Measurements from ENCODE around the gene UNC45B. TPM values are rescaled to one million over a fixed set of nuclear protein-coding genes. Genes with fewer than 3 reads are reported as not detected.

The UNC45B gene
- total RNA-seq, 1 experiment from 2014 or later: 0.22 TPM

DNA sequence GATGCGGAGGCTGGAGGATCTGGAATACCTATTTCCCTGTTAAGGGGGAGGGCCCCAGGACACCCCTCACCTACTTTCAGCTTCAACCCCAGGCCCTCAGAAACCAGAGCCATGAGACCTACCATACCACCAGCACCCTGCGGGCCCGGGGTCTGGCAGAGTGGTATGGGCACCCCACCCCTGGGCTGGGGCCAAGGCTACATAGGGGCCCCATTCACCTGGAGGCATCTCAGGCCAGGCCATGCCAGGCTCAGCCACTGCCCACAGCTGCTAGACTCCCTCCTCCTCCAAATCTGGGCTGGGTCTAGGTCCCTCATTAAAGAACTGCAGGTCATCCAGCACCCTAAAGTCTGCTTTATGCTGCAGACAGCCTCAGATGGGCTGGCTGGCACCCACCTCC is 17.2 kb upstream of the UNC45B start:
- no peak overlapping the region for H4K8ac ChIP-seq (replicated peaks; ENCODE audit: insufficient read length, low read depth, low read length)
- H3K9me3 ChIP-seq (ENCODE audit: control insufficient read depth, low read depth, low read length): no peaks in the 10 kb centered on the region
- H3K23me2 ChIP-seq (ENCODE audit: insufficient read length, low read depth, low read length, poor library complexity, severe bottlenecking): no peaks in the 10 kb centered on the region
- WGBS (ENCODE audit: extremely low coverage, insufficient read length, low lambda C conversion rate): no CpG with 5 or more reads among the region's 3 CpGs
- H2BK5ac ChIP-seq (ENCODE audit: insufficient read length, low read length): no peak overlapping the region
- no peak overlapping the region for H2BK20ac ChIP-seq (ENCODE audit: low read depth, low read length, poor library complexity, severe bottlenecking)
- Mint-ChIP-seq H3K27me3 (ENCODE audit: low read depth) (peaks cover 7% of the 10 kb centered on the region), H3K4me1 (no peaks in the 10 kb centered on the region), H3K27ac (0 out of 7 replicates have a peak overlapping the region, but pooled peaks of 1 of the 3 experiments have one; percentile 48), H3K36me3 (ENCODE audit: insufficient read depth in 1 of 3, low read depth in 3 of 3) (peaks cover 39 to 54% (median 43%) of the 10 kb centered on the region in 3 experiments), H3K9me3 (no peaks in the 10 kb centered on the region; a peak in 1 of 5 replicates), H3K4me3 (no peak overlapping the region)
- H3K79me1 ChIP-seq (ENCODE audit: insufficient read depth, low read depth, low read length, poor library complexity, severe bottlenecking): no peaks in the 10 kb centered on the region
- H3K4me1 ChIP-seq (ENCODE audit: insufficient read depth, low read length): no peaks in the 10 kb centered on the region
- no peak overlapping the region for H2AK5ac ChIP-seq (ENCODE audit: insufficient read length, low read length)
- no peak for DNase-seq
- H4K91ac ChIP-seq (ENCODE audit: insufficient read length, low read depth, low read length): no peak overlapping the region
- TF ChIP-seq, protein P1, sequence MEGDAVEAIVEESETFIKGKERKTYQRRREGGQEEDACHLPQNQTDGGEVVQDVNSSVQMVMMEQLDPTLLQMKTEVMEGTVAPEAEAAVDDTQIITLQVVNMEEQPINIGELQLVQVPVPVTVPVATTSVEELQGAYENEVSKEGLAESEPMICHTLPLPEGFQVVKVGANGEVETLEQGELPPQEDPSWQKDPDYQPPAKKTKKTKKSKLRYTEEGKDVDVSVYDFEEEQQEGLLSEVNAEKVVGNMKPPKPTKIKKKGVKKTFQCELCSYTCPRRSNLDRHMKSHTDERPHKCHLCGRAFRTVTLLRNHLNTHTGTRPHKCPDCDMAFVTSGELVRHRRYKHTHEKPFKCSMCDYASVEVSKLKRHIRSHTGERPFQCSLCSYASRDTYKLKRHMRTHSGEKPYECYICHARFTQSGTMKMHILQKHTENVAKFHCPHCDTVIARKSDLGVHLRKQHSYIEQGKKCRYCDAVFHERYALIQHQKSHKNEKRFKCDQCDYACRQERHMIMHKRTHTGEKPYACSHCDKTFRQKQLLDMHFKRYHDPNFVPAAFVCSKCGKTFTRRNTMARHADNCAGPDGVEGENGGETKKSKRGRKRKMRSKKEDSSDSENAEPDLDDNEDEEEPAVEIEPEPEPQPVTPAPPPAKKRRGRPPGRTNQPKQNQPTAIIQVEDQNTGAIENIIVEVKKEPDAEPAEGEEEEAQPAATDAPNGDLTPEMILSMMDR (conservative IDR thresholded peaks at IDR 0.05): no peak
- H4K20me1 ChIP-seq (ENCODE audit: control insufficient read depth, insufficient read depth, insufficient read length): no peaks in the 10 kb centered on the region
- no peak overlapping the region for H3K23ac ChIP-seq (ENCODE audit: insufficient read length, low read depth, low read length)
- no peak overlapping the region for H3K27ac ChIP-seq (ENCODE audit: insufficient read length, low read depth, low read length)
- H2AFZ ChIP-seq (ENCODE audit: low read length): no peak overlapping the region
- no peak overlapping the region for H3K9ac ChIP-seq (ENCODE audit: extremely low read depth, insufficient read length, low read length)
- H3T11ph ChIP-seq (ENCODE audit: low read length): no peak overlapping the region
- H3K27me3 ChIP-seq (ENCODE audit: insufficient read depth, low read length): no peaks in the 10 kb centered on the region
- no peaks in the 10 kb centered on the region for H3K79me2 ChIP-seq (ENCODE audit: insufficient read depth, low read length)
- no peak overlapping the region for H3K56ac ChIP-seq (ENCODE audit: insufficient read length, low read depth, low read length)
- H2BK12ac ChIP-seq (ENCODE audit: insufficient read length, low read depth, low read length): no peak overlapping the region
- H3K4me2 ChIP-seq (ENCODE audit: insufficient read depth, insufficient read length, low read length): no peak overlapping the region
- no peak overlapping the region for H4K5ac ChIP-seq (ENCODE audit: insufficient read length, low read depth, low read length)
- no peak overlapping the region for H2BK15ac ChIP-seq (ENCODE audit: low read depth, low read length)
- no peak overlapping the region for H3K18ac ChIP-seq (ENCODE audit: insufficient read length, low read depth, low read length)
- no peak overlapping the region for H2BK120ac ChIP-seq (ENCODE audit: low read depth, low read length, poor library complexity, severe bottlenecking)
- H3K14ac ChIP-seq (ENCODE audit: insufficient read depth, low read length): no peak overlapping the region
- H3K4ac ChIP-seq (ENCODE audit: low read depth, low read length): no peak overlapping the region

Measured in H9 (cell line).